Measurements from ENCODE around the gene PRDM12. TPM values are rescaled to one million over a fixed set of nuclear protein-coding genes. Genes with fewer than 3 reads are reported as not detected.

Gene PRDM12
- total RNA-seq, 1 experiment from 2014 or later = not detected

GRCh38 chr9:130720762-130721161 lies 56.4 kb downstream of the PRDM12 start:
- no peak for DNase-seq (ENCODE audit: low spot score)

GRCh38 chr9:130728721-130729120 lies 64.3 kb downstream of the PRDM12 start:
- DNase-seq (ENCODE audit: low spot score) = no peak

DNA sequence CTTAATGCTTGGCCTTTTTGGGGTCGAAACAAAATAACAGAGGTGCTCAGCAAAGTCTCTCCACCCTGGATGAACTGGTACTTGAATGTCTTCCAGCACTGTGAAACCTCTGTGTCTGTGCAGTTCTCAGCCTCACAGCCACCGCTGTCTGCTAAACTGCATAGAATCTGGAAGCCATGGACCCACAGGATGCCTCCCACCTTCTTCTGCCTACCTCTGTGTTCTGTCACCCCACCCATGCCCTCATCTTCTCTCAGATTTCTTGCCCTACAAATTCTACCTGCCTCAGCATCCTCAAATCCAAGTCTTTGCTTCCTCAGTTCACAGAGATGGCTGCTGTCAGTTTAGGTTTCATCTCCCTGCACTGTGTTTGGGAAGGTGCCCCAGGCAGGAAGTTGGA lies 64.8 kb downstream of the PRDM12 start:
- no peak for DNase-seq (ENCODE audit: low spot score)

- DNase-seq (ENCODE audit: low spot score) = no peak
These were observed 67.0 kb downstream of the PRDM12 start for GRCh38 chr9:130731355-130731754.

- no peak for DNase-seq (ENCODE audit: low spot score)
These were observed 67.7 kb downstream of the PRDM12 start for GRCh38 chr9:130732136-130732535.

Other genes with a start within 250 kb of the PRDM12 start
- 55.2 and 63.6 TPM in 2 replicates for gene ASS1, start 219.6 kb upstream of the PRDM12 start, total RNA-seq (2014; rRNA removed; shearing (Covaris generic))
- gene FUBP3, start 85.0 kb upstream of the PRDM12 start, total RNA-seq (2014; rRNA removed; shearing (Covaris generic)) = 30.7 and 36.0 TPM in 2 replicates
- gene EXOSC2, start 29.2 kb downstream of the PRDM12 start, total RNA-seq (2014; rRNA removed; shearing (Covaris generic)) = 51.5 and 63.6 TPM in 2 replicates
- gene ABL1, start 170.7 kb downstream of the PRDM12 start, total RNA-seq (2014; rRNA removed; shearing (Covaris generic)) = 18.5 and 20.0 TPM in 2 replicates
- not detected in 2 replicates for gene QRFP, start 232.2 kb downstream of the PRDM12 start, total RNA-seq (2014; rRNA removed; shearing (Covaris generic))